Measurements from ENCODE around the gene SMARCB1. TPM values are rescaled to one million over a fixed set of nuclear protein-coding genes. Genes with fewer than 3 reads are reported as not detected.
A peak's percentile ranks its signal among the peaks of the same experiment; 100 is the strongest.

Gene SMARCB1
- total RNA-seq, 4 donors from 2014 or later, result 31.5 to 53.4 (median 43.8) TPM

DNA sequence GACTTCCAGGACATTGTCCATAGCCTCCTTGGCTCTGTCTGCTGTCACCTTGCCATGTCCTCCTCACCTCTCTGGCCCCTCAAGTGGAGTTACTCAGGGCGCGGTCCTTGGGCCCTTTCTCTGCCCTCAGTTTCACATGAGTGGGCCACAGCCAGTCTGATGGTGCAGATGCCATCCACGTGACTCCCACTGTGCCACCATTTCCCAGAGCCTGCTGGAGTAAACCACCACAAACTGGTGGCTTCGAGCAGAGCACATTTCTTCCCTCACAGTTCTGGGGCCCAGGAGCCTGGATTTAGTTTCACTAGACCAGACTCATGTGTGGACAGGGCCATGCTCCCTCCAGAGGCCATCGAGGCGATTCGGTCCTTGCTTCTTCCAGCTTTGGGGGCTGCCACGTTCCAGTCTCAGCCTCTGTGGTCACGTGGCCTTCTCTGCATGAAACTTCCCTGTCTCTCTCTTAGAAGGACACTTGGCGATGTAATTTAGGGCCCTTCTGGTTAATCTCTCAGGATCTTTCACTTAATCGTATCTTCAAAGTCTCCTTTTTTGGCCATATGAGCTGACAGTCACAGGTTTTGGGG is 14.6 kb downstream of the SMARCB1 start:
- DNase-seq (ENCODE audit: low spot score in 2 of 2), result no peak
- Histone ChIP-seq H3K27me3 (no peaks in the 10 kb centered on the region), H3K36me3 (peaks cover 0 to 95% (median 25%) of the 10 kb centered on the region in 3 donors), H3K9me3 (no peaks in the 10 kb centered on the region), H3K4me3 (no peak overlapping the region), H3K27ac (peak overlapping the region in 1 of 4 donors; percentile 23), H3K4me1 (peaks cover 0 to 3% (median 0%) of the 10 kb centered on the region in 4 donors)
- TF ChIP-seq POLR2A (IDR thresholded peaks at IDR 0.05) (no peak), EP300 (IDR thresholded peaks at IDR 0.05) (no peak)
- TF ChIP-seq, protein P1, sequence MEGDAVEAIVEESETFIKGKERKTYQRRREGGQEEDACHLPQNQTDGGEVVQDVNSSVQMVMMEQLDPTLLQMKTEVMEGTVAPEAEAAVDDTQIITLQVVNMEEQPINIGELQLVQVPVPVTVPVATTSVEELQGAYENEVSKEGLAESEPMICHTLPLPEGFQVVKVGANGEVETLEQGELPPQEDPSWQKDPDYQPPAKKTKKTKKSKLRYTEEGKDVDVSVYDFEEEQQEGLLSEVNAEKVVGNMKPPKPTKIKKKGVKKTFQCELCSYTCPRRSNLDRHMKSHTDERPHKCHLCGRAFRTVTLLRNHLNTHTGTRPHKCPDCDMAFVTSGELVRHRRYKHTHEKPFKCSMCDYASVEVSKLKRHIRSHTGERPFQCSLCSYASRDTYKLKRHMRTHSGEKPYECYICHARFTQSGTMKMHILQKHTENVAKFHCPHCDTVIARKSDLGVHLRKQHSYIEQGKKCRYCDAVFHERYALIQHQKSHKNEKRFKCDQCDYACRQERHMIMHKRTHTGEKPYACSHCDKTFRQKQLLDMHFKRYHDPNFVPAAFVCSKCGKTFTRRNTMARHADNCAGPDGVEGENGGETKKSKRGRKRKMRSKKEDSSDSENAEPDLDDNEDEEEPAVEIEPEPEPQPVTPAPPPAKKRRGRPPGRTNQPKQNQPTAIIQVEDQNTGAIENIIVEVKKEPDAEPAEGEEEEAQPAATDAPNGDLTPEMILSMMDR (IDR thresholded peaks at IDR 0.05), result no peak
- WGBS, 2 donors, result 86% methylated on average over 11 of the region's 11 CpGs

DNA sequence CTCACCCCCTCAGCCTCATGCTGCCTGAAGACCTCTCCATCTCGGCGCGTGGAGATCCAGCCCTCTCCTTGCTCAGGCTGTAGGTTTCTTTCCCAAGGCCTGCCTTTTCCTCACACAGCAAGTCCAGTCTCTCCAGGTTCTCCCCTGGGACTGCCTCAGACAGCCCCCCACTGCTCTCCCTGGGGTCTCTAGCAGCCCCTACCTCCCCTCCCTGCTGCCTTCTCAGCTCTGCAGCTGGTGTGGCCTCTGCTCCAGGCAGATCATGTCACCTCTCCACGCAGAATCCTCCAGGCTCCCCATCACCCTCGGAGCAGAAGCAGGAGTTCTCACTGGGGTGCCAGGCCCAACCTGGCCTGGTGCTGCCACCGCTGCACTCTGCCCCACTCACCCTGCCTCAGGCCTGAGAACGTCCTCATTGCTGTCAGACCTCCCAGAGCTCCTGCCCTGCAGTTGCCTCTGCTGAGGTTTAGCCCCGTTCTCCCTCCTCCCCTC is 15.2 kb downstream of the SMARCB1 start:
- H3K4me3 ChIP-seq, result no peak overlapping the region
- no peak for DNase-seq (ENCODE audit: low spot score in 2 of 2)
- H3K27ac ChIP-seq, result peak overlapping the region in 1 of 4 donors; percentile 23
- TF ChIP-seq, protein P1 (IDR thresholded peaks at IDR 0.05), result no peak
- TF ChIP-seq POLR2A (IDR thresholded peaks at IDR 0.05), result no peak
- TF ChIP-seq EP300 (IDR thresholded peaks at IDR 0.05), result no peak
- WGBS, 2 donors, result 90 to 93% methylated on average over 8 of the region's 8 CpGs
- peaks cover 0 to 97% (median 25%) of the 10 kb centered on the region in 3 donors for H3K36me3 ChIP-seq
- no peaks in the 10 kb centered on the region for H3K9me3 ChIP-seq
- no peaks in the 10 kb centered on the region for H3K27me3 ChIP-seq
- no peaks in the 10 kb centered on the region for H3K4me1 ChIP-seq

DNA sequence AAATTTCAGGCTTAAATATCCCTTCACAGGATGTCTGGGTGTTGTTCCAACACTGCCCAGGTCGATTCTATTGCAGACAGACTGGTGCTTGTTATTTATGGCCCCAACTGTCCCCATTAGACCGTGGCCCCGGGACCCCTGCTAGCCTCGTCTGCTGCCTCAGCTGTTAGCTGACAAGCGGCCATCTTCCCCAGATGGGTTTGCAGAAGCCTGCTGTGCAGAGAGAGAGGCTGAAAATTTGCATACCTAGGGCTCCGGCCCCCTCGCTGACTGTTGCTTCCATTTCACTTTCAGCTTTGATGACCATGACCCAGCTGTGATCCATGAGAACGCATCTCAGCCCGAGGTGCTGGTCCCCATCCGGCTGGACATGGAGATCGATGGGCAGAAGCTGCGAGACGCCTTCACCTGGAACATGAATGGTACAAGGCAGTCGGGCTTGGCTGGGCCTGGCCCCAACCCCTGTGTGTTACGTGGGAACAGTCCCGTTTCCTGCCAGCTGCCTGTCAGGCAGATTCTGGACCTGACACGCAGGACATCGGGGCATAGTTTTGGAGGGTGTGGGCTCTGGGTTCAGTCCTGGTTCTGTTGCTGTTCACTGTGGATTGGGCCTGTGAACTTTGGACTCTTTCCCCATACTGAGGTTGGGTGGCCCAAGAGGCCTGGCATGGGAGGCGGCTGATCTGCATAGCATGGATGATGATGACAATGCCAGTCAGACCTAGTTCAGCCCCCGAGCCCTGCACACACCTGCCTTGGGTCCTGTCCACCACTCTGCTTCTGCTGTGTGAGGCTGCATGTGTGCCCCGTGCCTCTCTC is 16.4 kb downstream of the SMARCB1 start:
- Histone ChIP-seq H3K4me1 (no peaks in the 10 kb centered on the region), H3K4me3 (peak overlapping the region in 1 of 4 donors; percentile 21), H3K27ac (peak overlapping the region in 1 of 4 donors; percentile 0), H3K36me3 (peaks cover 0 to 97% (median 25%) of the 10 kb centered on the region in 3 donors), H3K27me3 (no peaks in the 10 kb centered on the region), H3K9me3 (no peaks in the 10 kb centered on the region)
- TF ChIP-seq EP300 (IDR thresholded peaks at IDR 0.05), result no peak
- no peak for TF ChIP-seq POLR2A (IDR thresholded peaks at IDR 0.05)
- TF ChIP-seq, protein P1 (IDR thresholded peaks at IDR 0.05), result no peak
- no peak for DNase-seq (ENCODE audit: low spot score in 2 of 2)
- WGBS, 2 donors, result 85 to 86% methylated on average over 19 of the region's 21 CpGs

DNA sequence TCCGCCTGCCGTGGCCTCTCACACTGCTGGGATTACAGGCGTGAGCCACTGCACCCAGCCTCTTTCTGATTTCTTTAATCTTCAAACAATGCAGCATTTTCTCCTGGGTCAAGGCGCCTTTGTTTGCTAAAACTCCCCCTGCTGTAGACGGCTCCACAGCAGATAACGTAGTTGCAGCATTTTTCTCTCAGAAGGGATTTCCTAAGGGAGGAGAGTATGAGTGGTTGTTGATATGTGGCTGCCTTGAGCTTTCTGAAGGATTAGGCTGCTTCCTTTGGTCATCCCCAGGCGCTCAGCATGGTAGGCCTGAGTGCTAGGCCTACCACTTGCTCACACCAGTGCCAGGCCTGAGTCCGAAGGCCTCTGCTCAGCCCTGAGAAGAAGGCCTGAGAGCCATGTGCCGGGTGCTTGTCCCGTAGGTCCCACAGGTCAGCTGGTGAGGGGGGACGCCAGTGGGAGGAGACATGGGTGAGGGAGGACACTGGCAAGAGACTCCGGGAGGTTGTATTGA is 18.1 kb downstream of the SMARCB1 start:
- H3K9me3 ChIP-seq, result no peaks in the 10 kb centered on the region
- TF ChIP-seq POLR2A (IDR thresholded peaks at IDR 0.05), result no peak
- no peak for TF ChIP-seq EP300 (IDR thresholded peaks at IDR 0.05)
- TF ChIP-seq, protein P1 (IDR thresholded peaks at IDR 0.05), result no peak
- 65 to 71% methylated on average over 12 of the region's 12 CpGs for WGBS, 2 donors
- H3K4me1 ChIP-seq, result no peaks in the 10 kb centered on the region
- H3K27me3 ChIP-seq, result no peaks in the 10 kb centered on the region
- H3K36me3 ChIP-seq, result peaks cover 2 to 89% (median 25%) of the 10 kb centered on the region in 3 donors
- H3K4me3 ChIP-seq, result no peak overlapping the region
- peak overlapping the region in 1 of 4 donors; percentile 15 for H3K27ac ChIP-seq
- DNase-seq (ENCODE audit: low spot score in 2 of 2), result no peak

DNA sequence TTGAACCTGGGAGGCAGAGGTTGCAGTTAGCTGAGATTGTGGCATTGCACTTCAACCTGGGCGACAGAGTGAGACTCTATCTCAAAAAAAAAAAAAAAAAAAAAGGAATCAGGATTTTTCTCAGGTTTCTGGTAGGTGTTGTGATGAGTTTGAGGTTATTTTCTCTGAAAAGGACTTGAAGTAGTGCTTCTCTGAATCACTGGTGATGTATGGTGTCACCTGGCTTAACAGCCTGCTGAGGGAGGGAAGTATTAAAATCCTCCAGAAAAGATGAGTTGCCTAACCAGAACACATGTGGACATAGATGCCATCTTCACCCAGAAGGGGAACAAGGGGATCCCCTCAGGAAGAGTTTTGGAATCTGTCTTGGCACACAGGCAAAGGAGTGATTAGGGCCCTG is 20.1 kb downstream of the SMARCB1 start:
- 100% methylated on average over 1 of the region's 1 CpG for WGBS, 2 donors
- no peak for DNase-seq (ENCODE audit: low spot score in 2 of 2)

More for the DNA sequence above, 20.1 kb downstream of the SMARCB1 start:
- peaks cover 2 to 86% (median 18%) of the 10 kb centered on the region in 3 donors for H3K36me3 ChIP-seq
- no peaks in the 10 kb centered on the region for H3K27me3 ChIP-seq
- H3K27ac ChIP-seq, result no peak overlapping the region
- no peak for TF ChIP-seq POLR2A (IDR thresholded peaks at IDR 0.05)
- no peak for TF ChIP-seq EP300 (IDR thresholded peaks at IDR 0.05)
- TF ChIP-seq, protein P1 (IDR thresholded peaks at IDR 0.05), result no peak
- H3K9me3 ChIP-seq, result no peaks in the 10 kb centered on the region
- no peaks in the 10 kb centered on the region for H3K4me1 ChIP-seq
- no peak overlapping the region for H3K4me3 ChIP-seq

Measured in tibial nerve (tissue), 4 donors.